ENCODE measurements around the gene USP43.

USP43 gene

DNA sequence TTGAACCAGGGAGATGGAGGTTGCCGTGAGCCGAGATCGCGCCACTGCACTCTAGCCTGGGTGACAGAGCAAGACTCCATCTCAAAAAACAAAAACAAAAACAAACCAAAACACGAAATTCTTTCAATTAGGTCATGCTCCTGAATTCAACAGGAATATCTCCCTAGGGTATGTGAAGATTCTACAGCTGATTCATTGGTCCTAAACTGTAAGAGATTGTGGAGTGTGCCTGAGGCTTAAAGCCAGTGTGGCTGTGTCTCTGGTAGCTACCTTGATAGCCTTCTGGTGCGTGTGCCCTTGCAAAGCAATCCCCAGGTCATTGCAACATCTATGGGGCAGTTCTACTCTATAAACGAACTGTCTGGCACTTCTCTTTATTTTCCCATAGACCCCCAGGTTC lies 48.4 kb downstream of the USP43 start:
- H3K4me2 ChIP-seq (ENCODE audit: low read length) = no peak overlapping the region
- H3K79me2 ChIP-seq (ENCODE audit: control insufficient read depth, insufficient read depth, low read length) = no peaks in the 10 kb centered on the region
- no peak for DNase-seq
- no peak overlapping the region for H4K8ac ChIP-seq (ENCODE audit: low read depth, low read length)
- no peak overlapping the region for H3K9ac ChIP-seq (ENCODE audit: low read length)
- no peak overlapping the region for H4K5ac ChIP-seq (ENCODE audit: low read length)
- no peak overlapping the region for H2BK5ac ChIP-seq (ENCODE audit: low read length)
- H2BK120ac ChIP-seq (ENCODE audit: low read depth, low read length) = no peak overlapping the region
- H3K56ac ChIP-seq (ENCODE audit: low read length) = no peak overlapping the region
- no peaks in the 10 kb centered on the region for H3K27me3 ChIP-seq (ENCODE audit: insufficient read depth, low read length, poor library complexity)
- no peaks in the 10 kb centered on the region for H3K4me1 ChIP-seq (ENCODE audit: control insufficient read depth, low read depth, low read length)
- H3K4ac ChIP-seq (ENCODE audit: low read depth, low read length) = no peak overlapping the region
- no peak overlapping the region for H3K23ac ChIP-seq (ENCODE audit: low read length)
- H3K79me1 ChIP-seq (ENCODE audit: low read length) = no peaks in the 10 kb centered on the region
- H3K4me3 ChIP-seq (ENCODE audit: low read length) = no peak overlapping the region
- WGBS (ENCODE audit: extremely low coverage, insufficient coverage, low lambda C conversion rate) = no CpG with 5 or more reads among the region's 7 CpGs
- H2AK5ac ChIP-seq (ENCODE audit: low read length) = no peak overlapping the region
- H3K36me3 ChIP-seq (ENCODE audit: control insufficient read depth, insufficient read depth, low read length) = no peaks in the 10 kb centered on the region
- no peak overlapping the region for H3K27ac ChIP-seq (ENCODE audit: low read depth, low read length)
- H3K18ac ChIP-seq (ENCODE audit: low read length) = no peak overlapping the region
- H2BK15ac ChIP-seq (replicated peaks; ENCODE audit: low read depth) = no peak overlapping the region

- Histone ChIP-seq H3K4me1 (ENCODE audit: control insufficient read depth, low read depth, low read length) (no peaks in the 10 kb centered on the region), H3K36me3 (ENCODE audit: control insufficient read depth, insufficient read depth, low read length) (peaks cover 2% of the 10 kb centered on the region), H2AK5ac (ENCODE audit: low read length) (no peak overlapping the region), H3K4ac (ENCODE audit: low read depth, low read length) (no peak overlapping the region), H4K5ac (ENCODE audit: low read length) (no peak overlapping the region), H3K27ac (ENCODE audit: low read depth, low read length) (no peak overlapping the region), H3K4me2 (ENCODE audit: low read length) (no peak overlapping the region), H3K4me3 (ENCODE audit: low read length) (no peak overlapping the region), H3K56ac (ENCODE audit: low read length) (no peak overlapping the region), H3K23ac (ENCODE audit: low read length) (no peak overlapping the region), H2BK120ac (ENCODE audit: low read depth, low read length) (no peak overlapping the region), H2BK5ac (ENCODE audit: low read length) (no peak overlapping the region), H3K18ac (ENCODE audit: low read length) (no peak overlapping the region), H3K9ac (ENCODE audit: low read length) (no peak overlapping the region), H4K8ac (ENCODE audit: low read depth, low read length) (no peak overlapping the region), H3K79me1 (ENCODE audit: low read length) (no peaks in the 10 kb centered on the region), H2BK15ac (replicated peaks; ENCODE audit: low read depth) (no peak overlapping the region), H3K79me2 (ENCODE audit: control insufficient read depth, insufficient read depth, low read length) (no peaks in the 10 kb centered on the region), H3K27me3 (ENCODE audit: insufficient read depth, low read length, poor library complexity) (no peaks in the 10 kb centered on the region)
- WGBS (ENCODE audit: extremely low coverage, insufficient coverage, low lambda C conversion rate) = no CpG with 5 or more reads among the region's 12 CpGs
- DNase-seq = peak; percentile 54
These were observed 51.1 kb downstream of the USP43 start for GRCh38 chr17:9696279-9697044.

DNA sequence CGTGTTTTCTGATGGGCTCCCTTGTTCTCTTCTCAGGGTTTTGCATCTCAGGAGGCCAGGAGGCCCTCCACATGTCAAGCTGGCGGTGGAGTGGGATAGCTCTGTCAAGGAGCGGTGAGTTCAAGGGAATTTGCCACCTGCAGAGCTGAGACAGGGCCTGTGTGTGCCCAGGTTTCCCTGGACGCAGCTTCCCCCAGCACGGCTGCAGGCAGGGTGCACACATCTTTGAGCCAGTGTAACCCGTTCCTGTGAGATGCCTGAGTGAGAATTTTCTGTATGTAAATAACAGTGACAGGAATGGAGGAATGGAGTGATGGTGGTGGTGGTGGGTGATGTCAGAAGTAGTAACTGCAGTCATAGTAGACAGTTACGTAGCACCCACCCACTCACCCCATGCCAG lies 54.8 kb downstream of the USP43 start:
- Histone ChIP-seq H3K4ac (ENCODE audit: low read depth, low read length) (no peak overlapping the region), H3K27me3 (ENCODE audit: insufficient read depth, low read length, poor library complexity) (no peaks in the 10 kb centered on the region), H3K79me2 (ENCODE audit: control insufficient read depth, insufficient read depth, low read length) (no peaks in the 10 kb centered on the region), H3K4me2 (ENCODE audit: low read length) (no peak overlapping the region), H3K4me3 (ENCODE audit: low read length) (no peak overlapping the region), H3K9ac (ENCODE audit: low read length) (no peak overlapping the region), H2BK120ac (ENCODE audit: low read depth, low read length) (no peak overlapping the region), H4K5ac (ENCODE audit: low read length) (no peak overlapping the region), H3K18ac (ENCODE audit: low read length) (no peak overlapping the region), H2BK5ac (ENCODE audit: low read length) (no peak overlapping the region), H4K8ac (ENCODE audit: low read depth, low read length) (no peak overlapping the region), H3K56ac (ENCODE audit: low read length) (no peak overlapping the region), H3K79me1 (ENCODE audit: low read length) (no peaks in the 10 kb centered on the region), H3K4me1 (ENCODE audit: control insufficient read depth, low read depth, low read length) (no peaks in the 10 kb centered on the region), H2BK15ac (replicated peaks; ENCODE audit: low read depth) (no peak overlapping the region), H3K23ac (ENCODE audit: low read length) (no peak overlapping the region), H3K27ac (ENCODE audit: low read depth, low read length) (no peak overlapping the region), H3K36me3 (ENCODE audit: control insufficient read depth, insufficient read depth, low read length) (peaks cover 2% of the 10 kb centered on the region), H2AK5ac (ENCODE audit: low read length) (no peak overlapping the region)
- no peak for DNase-seq
- WGBS (ENCODE audit: extremely low coverage, insufficient coverage, low lambda C conversion rate) = no CpG with 5 or more reads among the region's 7 CpGs

- Histone ChIP-seq H2BK5ac (ENCODE audit: low read length) (no peak overlapping the region), H3K36me3 (ENCODE audit: control insufficient read depth, insufficient read depth, low read length) (peaks cover 2% of the 10 kb centered on the region), H3K18ac (ENCODE audit: low read length) (no peak overlapping the region), H3K23ac (ENCODE audit: low read length) (no peak overlapping the region), H2BK15ac (replicated peaks; ENCODE audit: low read depth) (no peak overlapping the region), H3K27me3 (ENCODE audit: insufficient read depth, low read length, poor library complexity) (no peaks in the 10 kb centered on the region), H3K4ac (ENCODE audit: low read depth, low read length) (no peak overlapping the region), H2BK120ac (ENCODE audit: low read depth, low read length) (no peak overlapping the region), H3K56ac (ENCODE audit: low read length) (no peak overlapping the region), H3K79me2 (ENCODE audit: control insufficient read depth, insufficient read depth, low read length) (no peaks in the 10 kb centered on the region), H4K8ac (ENCODE audit: low read depth, low read length) (no peak overlapping the region), H3K79me1 (ENCODE audit: low read length) (no peaks in the 10 kb centered on the region), H3K4me2 (ENCODE audit: low read length) (no peak overlapping the region), H3K27ac (ENCODE audit: low read depth, low read length) (no peak overlapping the region), H4K5ac (ENCODE audit: low read length) (no peak overlapping the region), H2AK5ac (ENCODE audit: low read length) (no peak overlapping the region), H3K4me3 (ENCODE audit: low read length) (no peak overlapping the region), H3K9ac (ENCODE audit: low read length) (no peak overlapping the region), H3K4me1 (ENCODE audit: control insufficient read depth, low read depth, low read length) (no peaks in the 10 kb centered on the region)
- WGBS (ENCODE audit: extremely low coverage, insufficient coverage, low lambda C conversion rate) = no CpG with 5 or more reads among the region's 20 CpGs
- no peak for DNase-seq
These were observed 55.6 kb downstream of the USP43 start for GRCh38 chr17:9700754-9701476.

DNA sequence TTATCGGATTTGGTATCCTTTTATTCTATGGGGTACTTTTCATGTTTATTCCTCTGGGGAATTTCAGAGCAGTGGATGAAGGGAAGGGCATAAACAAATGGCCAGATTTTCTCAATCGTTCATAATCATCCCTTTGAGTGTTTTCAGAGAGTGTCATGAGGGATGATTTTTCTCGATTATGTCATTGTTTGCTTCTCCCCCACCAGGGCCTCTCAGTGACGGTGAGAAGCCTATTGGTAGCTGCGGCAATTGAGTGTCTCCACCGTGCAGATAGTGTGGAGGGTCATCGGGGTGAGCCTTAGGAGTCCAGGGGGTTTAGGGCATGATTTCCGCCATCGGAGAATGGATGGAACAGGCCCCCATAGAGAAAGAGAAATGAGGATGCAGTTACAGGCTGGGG lies 57.2 kb downstream of the USP43 start:
- H3K4me3 ChIP-seq (ENCODE audit: low read length) = no peak overlapping the region
- no peaks in the 10 kb centered on the region for H3K4me1 ChIP-seq (ENCODE audit: control insufficient read depth, low read depth, low read length)
- no peak overlapping the region for H4K5ac ChIP-seq (ENCODE audit: low read length)
- no peak for DNase-seq
- no peak overlapping the region for H3K56ac ChIP-seq (ENCODE audit: low read length)
- peaks cover 2% of the 10 kb centered on the region for H3K36me3 ChIP-seq (ENCODE audit: control insufficient read depth, insufficient read depth, low read length)
- WGBS (ENCODE audit: extremely low coverage, insufficient coverage, low lambda C conversion rate) = no CpG with 5 or more reads among the region's 9 CpGs
- no peak overlapping the region for H3K4ac ChIP-seq (ENCODE audit: low read depth, low read length)
- H3K23ac ChIP-seq (ENCODE audit: low read length) = no peak overlapping the region
- no peak overlapping the region for H2BK120ac ChIP-seq (ENCODE audit: low read depth, low read length)
- no peak overlapping the region for H2BK5ac ChIP-seq (ENCODE audit: low read length)
- H3K9ac ChIP-seq (ENCODE audit: low read length) = no peak overlapping the region
- H2BK15ac ChIP-seq (replicated peaks; ENCODE audit: low read depth) = no peak overlapping the region
- H3K4me2 ChIP-seq (ENCODE audit: low read length) = no peak overlapping the region
- no peaks in the 10 kb centered on the region for H3K79me2 ChIP-seq (ENCODE audit: control insufficient read depth, insufficient read depth, low read length)
- no peak overlapping the region for H2AK5ac ChIP-seq (ENCODE audit: low read length)
- H3K18ac ChIP-seq (ENCODE audit: low read length) = no peak overlapping the region
- H3K27ac ChIP-seq (ENCODE audit: low read depth, low read length) = no peak overlapping the region
- no peak overlapping the region for H4K8ac ChIP-seq (ENCODE audit: low read depth, low read length)
- no peaks in the 10 kb centered on the region for H3K79me1 ChIP-seq (ENCODE audit: low read length)
- H3K27me3 ChIP-seq (ENCODE audit: insufficient read depth, low read length, poor library complexity) = no peaks in the 10 kb centered on the region

All from mesendoderm (in vitro differentiated cells).